ENCODE measurements around the gene PRKAR1B.

- TF ChIP-seq CEBPB (IDR thresholded peaks at IDR 0.05) (no peak), RAD21 (IDR thresholded peaks at IDR 0.05; ENCODE audit: low read depth) (no peak), YY1 (IDR thresholded peaks at IDR 0.05; ENCODE audit: low read depth) (no peak), TCF12 (IDR thresholded peaks at IDR 0.05; ENCODE audit: low read depth) (no peak)
Measured at GRCh38 chr7:516216-516605, 210.9 kb downstream of the PRKAR1B start.
